A549 treated with ZK216348 at 1 μM for 4 hours (cell line): ENCODE results near the gene MPDU1. TPM values are rescaled to one million over a fixed set of nuclear protein-coding genes. Genes with fewer than 3 reads are reported as not detected.

ENCODE experiments used
- total RNA-seq: library from RNA; stranded (reverse); fragments of 200-300 nt; extraction: Qiagen RNA extraction; gene quantifications from 5 replicates; pipeline ENCODE4 v1.2.3, GENCODE V29; 2022; ENCODE audit warnings: low read depth

MPDU1 gene
- 110 to 132 TPM (median 116 TPM) in 5 replicates for total RNA-seq

DNA sequence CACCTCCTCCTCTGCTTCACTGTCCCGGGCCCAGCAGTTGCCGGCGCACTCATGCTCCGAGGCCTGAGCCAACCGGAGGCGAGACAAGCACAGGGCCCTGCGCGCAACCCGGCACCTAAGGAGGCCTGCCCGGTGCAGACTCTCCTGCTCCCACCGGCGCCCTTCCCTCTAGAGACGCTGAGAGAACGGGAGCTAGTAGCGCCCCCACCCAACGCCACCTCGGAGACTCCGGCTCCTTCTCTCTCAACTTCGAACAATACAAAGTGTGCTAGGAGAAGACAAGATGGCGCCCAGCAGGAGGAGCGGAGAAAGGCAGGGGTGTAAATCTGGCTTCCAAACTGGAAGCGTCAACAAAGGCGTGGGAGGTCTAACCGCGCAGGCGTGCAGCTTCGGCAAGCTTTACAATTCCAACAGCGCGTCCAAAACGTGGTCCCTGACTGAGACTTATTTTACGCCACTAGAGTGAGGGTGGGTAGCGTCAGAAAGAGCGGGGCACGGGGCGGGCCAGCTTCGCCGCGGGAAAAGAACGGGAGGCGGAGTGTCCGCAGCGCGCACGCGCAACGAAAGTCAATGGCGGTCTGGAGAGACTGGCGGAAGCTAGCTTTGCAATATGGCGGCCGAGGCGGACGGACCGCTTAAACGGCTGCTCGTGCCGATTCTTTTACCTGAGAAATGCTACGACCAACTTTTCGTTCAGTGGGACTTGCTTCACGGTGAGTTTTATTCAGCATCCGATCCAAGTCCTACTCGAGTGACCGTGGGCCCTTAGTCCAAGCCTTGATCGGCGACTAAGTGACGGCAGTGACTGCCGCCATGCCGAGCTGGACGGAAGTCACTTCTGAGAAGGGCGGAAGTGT lies at the start of gene MPDU1:
Gene MPDU1, plus strand, starts transcription at position 600 of the 857 bp plus-strand sequence. Its CDS starts 11 bp downstream, at position 611.

DNA sequence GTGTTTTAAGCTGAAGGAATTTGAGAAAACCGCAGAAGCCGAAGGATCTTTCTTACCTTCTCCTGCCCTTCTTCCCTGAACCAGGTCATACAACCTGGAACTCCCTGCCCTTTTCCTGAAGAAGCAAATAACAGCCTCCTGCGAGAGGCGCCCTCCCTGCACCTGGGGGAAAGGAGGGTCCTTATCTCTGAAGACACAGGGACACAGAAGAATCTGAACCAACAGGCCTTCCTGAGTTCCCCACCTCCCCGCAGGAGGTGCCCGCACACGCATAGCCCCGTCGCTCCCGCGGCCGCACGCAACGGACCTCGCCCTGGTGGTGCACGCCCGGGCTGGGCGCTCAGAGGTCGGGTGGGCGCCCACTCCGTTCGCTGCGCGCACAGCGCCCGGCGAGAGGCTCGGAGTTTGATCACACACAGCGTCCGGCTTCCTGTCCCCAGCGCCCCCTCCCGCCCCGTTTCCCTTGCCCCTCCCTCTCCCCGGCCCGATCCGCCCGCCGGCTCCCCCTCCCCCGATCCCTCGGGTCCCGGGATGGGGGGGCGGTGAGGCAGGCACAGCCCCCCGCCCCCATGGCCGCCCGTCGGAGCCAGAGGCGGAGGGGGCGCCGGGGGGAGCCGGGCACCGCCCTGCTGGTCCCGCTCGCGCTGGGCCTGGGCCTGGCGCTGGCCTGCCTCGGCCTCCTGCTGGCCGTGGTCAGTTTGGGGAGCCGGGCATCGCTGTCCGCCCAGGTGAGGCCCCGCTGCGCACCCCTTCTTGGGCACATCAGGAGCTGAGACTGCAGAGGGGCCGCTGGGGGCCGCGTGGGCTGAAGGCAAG lies 34.9 kb upstream of the MPDU1 start, which contains the start of gene TNFSF12:
Gene TNFSF12, plus strand, starts transcription at position 474 of the 816 bp plus-strand sequence. Its CDS starts 96 bp downstream, at position 570.

DNA sequence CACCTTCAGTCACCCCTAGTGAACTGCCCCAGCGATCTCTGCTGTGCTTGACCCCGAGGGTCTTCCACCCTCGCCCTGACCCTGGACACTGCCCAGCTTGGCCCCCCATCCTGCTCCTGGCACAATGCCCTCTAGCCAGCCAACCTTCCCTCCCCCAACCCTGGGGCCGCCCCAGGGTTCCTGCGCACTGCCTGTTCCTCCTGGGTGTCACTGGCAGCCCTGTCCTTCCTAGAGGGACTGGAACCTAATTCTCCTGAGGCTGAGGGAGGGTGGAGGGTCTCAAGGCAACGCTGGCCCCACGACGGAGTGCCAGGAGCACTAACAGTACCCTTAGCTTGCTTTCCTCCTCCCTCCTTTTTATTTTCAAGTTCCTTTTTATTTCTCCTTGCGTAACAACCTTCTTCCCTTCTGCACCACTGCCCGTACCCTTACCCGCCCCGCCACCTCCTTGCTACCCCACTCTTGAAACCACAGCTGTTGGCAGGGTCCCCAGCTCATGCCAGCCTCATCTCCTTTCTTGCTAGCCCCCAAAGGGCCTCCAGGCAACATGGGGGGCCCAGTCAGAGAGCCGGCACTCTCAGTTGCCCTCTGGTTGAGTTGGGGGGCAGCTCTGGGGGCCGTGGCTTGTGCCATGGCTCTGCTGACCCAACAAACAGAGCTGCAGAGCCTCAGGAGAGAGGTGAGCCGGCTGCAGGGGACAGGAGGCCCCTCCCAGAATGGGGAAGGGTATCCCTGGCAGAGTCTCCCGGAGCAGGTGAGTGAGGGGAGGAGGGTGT lies 24.9 kb upstream of the MPDU1 start, which contains the start of gene TNFSF13:
Gene TNFSF13, plus strand, starts transcription at position 207 of the 776 bp plus-strand sequence. Its CDS starts 290 bp downstream, at position 497.

DNA sequence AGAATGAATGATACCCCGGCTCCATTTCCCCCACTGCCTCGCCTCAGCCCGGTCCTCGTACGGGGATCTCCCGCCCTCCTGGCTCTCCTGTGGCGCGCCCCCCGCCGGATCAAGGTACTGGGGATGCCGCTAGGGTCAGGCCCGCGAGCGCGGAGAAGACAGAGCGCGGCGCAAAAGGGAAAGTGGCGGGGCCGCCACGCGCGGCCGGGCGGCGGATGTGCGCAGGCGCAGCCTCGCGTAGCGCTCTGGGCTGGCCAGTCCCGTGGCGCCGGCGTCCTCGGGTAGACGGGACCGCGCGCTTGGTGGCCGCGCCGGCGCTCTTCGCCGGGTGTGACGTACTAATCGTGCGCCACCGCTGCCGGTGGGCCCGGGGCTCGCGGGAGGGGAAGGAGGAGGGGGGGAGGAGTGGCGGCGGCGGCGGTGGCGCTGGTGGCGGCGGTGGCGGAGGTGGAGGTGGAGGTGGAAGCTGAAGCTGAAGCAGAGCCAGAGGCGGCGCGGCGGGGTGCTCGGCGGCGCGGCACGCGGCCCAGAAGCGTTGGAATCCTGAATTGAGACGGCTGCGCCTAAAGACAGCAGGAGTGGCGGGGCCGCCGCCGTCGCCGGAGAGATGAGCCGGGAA lies 22.0 kb upstream of the MPDU1 start, which contains the start of gene SENP3:
Gene SENP3, plus strand, starts transcription at position 331 of the 619 bp plus-strand sequence. CDS start 1,158 bp downstream, outside the sequence.

DNA sequence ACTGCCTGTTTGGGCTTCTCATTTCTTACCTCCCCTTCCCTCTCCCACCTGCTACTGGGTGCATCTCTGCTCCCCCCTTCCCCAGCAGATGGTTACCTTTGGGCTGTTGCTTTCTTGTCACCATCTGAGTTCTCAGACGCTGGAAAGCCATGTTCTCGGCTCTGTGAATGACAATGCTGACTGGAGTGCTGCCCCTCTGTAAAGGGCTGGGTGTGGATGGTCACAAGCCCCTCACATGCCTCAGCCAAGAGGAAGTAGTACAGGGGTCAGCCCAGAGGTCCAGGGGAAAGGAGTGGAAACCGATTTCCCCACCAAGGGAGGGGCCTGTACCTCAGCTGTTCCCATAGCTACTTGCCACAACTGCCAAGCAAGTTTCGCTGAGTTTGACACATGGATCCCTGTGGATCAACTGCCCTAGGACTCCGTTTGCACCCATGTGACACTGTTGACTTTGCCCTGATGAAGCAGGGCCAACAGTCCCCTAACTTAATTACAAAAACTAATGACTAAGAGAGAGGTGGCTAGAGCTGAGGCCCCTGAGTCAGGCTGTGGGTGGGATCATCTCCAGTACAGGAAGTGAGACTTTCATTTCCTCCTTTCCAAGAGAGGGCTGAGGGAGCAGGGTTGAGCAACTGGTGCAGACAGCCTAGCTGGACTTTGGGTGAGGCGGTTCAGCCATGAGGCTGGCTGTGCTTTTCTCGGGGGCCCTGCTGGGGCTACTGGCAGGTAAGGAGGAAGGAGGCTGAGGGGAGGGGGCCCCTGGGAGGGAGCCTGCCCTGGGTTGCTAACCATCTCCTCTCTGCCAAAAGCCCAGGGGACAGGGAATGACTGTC lies 4.4 kb upstream of the MPDU1 start, which contains the start of gene CD68:
Gene CD68, plus strand, starts transcription at position 638 of the 833 bp plus-strand sequence. Its CDS starts 40 bp downstream, at position 678.

DNA sequence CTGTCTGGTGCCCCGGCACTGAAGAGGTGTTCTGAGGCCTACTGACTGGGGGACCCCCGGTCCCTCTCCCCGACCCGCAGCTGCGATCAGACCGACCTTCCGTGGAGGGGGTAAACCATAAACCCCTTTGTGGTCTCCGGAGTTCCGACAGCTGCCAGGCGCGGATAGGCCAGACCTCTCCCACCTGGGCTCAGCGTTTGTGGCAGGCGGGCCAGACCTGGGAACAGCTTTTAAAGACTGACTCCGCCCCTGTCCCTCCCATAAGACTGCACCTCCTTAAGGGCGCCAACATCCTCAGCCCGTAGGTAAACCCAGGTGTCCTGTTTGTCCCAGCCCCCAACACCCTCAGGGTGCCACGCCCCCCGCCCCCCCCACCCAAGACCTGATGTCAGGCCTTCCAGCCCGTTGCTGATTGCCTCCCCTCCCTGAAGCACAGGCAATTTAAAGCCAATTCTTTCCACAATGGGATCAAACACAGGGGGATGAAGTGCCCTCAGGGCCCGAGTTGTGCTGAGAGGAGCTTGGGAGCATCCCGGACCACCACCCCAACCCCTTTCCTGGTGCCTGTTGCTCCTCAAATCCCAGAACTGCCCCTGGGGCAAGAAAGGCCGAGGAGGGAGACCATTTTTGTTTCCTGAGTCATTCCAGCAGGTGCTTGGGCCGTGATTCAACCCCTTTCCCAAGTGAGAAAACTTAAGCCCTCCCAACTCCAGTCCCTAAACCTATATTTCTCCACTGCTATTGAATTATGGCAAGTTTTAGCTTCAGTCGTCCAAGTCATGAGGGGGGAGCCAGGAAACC lies 6.4 kb downstream of the MPDU1 start, which contains the start of gene SOX15:
Gene SOX15, minus strand, starts transcription at position 204 of the 801 bp plus-strand sequence. CDS start 418 bp downstream, outside the sequence.

DNA sequence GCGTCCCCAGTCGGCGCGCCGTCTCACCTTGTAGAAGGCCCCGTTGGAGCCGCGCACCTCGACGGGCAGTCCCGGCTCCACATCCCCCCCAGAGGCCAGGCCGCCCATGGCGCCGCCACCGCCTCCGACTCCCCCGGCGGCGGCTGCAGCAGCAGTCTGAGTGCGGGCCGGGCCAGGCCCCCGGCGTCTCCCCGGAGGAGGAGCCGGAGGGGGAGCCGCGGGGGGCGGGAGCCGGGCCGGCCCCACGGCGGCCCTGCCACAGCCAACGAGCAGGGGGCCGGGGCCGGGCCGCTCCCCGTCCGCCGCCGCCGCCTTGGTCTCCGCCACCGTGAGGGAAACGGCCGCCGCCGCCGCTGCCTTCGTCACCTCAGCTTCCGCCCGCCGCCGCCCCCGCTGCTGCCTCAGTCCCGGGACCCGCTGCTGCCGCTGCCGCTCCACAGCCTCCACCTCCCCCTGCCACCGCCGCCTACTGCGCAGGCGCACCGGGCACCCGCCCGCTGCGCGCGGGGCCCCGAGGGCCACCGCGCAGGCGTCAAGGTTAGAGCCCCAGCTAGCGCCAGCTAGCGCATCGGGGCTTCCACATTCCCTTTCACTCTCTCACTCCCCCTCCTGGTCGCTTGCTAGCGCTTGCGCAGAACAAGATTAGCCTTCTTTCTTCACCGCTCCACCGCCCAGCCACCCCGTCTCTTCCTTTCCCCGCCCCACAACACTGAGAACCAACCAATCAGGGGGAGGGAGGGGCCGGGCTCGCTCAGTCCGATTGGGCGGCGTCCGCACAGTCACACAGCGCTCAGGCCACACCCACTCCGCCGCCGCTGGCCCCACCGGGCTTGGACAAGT lies 31.0 kb downstream of the MPDU1 start, which contains the start of gene FXR2:
Gene FXR2, minus strand, starts transcription at position 473 of the 840 bp plus-strand sequence. Its CDS starts 365 bp downstream, at position 108.

DNA sequence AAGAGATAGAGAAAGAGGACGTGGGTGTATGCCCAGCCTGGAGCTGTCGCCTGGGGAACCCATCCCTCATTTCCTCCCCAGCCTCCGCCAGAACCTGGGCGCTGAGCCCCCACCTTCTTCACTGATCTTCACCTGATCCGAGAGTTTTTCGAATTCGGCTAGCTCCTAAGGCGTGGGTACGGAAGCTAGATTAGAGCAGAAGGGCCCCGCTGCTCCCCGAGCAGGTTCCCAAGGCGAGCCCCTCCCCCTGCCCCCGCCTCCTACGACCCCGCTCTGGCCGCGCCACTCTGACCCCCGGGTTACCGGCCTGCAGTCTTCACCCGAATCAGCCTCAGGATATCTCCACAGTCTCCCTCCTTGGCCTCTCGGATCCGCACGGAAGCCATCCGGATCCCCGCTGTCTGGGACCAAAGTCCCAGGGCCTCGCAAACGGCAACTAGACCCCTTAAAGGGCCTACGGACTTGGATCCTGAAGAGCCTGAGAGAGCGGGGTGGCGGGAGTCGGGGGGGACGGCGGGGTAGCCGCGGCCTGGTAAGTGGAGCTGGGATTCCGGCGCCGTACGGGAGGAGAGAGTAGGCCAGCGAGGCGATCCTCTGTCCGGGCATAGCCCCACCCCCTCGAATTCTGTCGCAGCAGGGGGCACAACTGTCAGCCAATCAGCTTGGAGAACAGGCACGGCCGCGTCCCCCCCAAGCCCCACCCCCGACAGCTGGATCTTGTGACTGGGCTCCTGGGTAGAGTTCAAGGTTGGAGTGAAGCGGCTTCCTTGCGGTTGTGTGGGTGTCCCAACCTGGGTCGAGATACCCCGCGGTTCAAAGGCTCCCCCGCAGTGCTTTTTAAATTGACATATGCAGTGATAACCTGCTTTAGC lies 43.8 kb downstream of the MPDU1 start, which contains the start of gene SAT2:
Gene SAT2, minus strand, starts transcription at position 572 of the 872 bp plus-strand sequence. Its CDS starts 186 bp downstream, at position 386.

DNA sequence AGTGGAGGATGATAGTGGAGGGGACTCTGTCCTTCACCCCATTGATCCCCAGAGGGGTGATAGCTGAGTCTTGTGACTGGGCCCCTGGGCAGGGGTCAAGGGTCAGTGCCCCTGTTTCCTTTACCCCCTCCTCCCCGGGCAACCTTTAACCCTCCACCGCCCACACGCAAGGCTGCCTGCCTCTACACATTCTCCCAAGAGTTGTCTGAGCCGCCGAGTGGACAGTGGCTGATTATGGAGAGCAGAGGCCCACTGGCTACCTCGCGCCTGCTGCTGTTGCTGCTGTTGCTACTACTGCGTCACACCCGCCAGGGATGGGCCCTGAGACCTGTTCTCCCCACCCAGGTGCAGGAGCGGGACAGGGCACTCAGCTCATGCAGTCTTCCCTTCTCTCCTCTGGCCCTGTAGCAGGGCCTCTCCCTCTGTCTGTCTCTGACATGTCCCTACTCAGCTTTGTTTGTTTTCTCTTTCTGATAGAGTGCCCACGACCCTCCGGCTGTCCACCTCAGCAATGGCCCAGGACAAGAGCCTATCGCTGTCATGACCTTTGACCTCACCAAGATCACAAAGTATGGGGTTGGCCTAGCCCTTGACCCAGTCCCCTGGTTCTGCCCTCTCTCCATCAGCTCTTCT lies 46.4 kb downstream of the MPDU1 start, which contains the start of gene SHBG:
Gene SHBG, plus strand, starts transcription at position 197 of the 633 bp plus-strand sequence. Its CDS starts 38 bp downstream, at position 235.

Other genes starting within 250 kb of the MPDU1 start
- gene ACAP1, start 247.3 kb upstream of the MPDU1 start, total RNA-seq: 2.9 to 5.3 TPM (median 3.1 TPM) in 5 replicates
- 10.1 to 14.9 TPM (median 13.1 TPM) in 5 replicates for gene KCTD11, start 231.7 kb upstream of the MPDU1 start, total RNA-seq
- not detected in 5 replicates for gene TMEM95, start 228.7 kb upstream of the MPDU1 start, total RNA-seq
- gene TNK1, start 202.8 kb upstream of the MPDU1 start, total RNA-seq: 1.3 to 1.9 TPM (median 1.8 TPM) in 5 replicates
- 29.3 to 48.8 TPM (median 39.6 TPM) in 5 replicates for gene PLSCR3, start 189.3 kb upstream of the MPDU1 start, total RNA-seq
- 179 to 229 TPM (median 210 TPM) in 5 replicates for gene TMEM256, start 179.8 kb upstream of the MPDU1 start, total RNA-seq
- gene NLGN2, start 176.0 kb upstream of the MPDU1 start, total RNA-seq: 11.6 to 21.8 TPM (median 19.1 TPM) in 5 replicates
- not detected in 5 replicates for gene SPEM1, start 163.5 kb upstream of the MPDU1 start, total RNA-seq
- gene SPEM2, start 158.2 kb upstream of the MPDU1 start, total RNA-seq: not detected in 5 replicates
- gene SPEM3, start 155.0 kb upstream of the MPDU1 start, total RNA-seq: not detected in 5 replicates
- 9.4 to 14.9 TPM (median 13.7 TPM) in 5 replicates for gene TMEM102, start 148.4 kb upstream of the MPDU1 start, total RNA-seq
- 0.99 to 1.7 TPM (median 1.0 TPM) in 5 replicates for gene FGF11, start 144.3 kb upstream of the MPDU1 start, total RNA-seq
- gene CHRNB1, start 138.8 kb upstream of the MPDU1 start, total RNA-seq: 6.9 to 9.9 TPM (median 9.7 TPM) in 5 replicates
- gene ZBTB4, start 104.2 kb upstream of the MPDU1 start, total RNA-seq: 18.5 to 27.9 TPM (median 24.6 TPM) in 5 replicates
- not detected in 5 replicates for gene SLC35G6, start 102.4 kb upstream of the MPDU1 start, total RNA-seq
- gene POLR2A, start 99.5 kb upstream of the MPDU1 start, total RNA-seq: 47.9 to 98.5 TPM (median 85.3 TPM) in 5 replicates
- 7.8 to 14.5 TPM (median 12.5 TPM) in 5 replicates for gene TNFSF12, start 34.8 kb upstream of the MPDU1 start, total RNA-seq
- 0.09 to 1.5 TPM (median 0.57 TPM) in 5 replicates for gene TNFSF13, start 25.1 kb upstream of the MPDU1 start, total RNA-seq
- gene SENP3, start 21.9 kb upstream of the MPDU1 start, total RNA-seq: 96.5 to 108 TPM (median 105 TPM) in 5 replicates
- gene CD68, start 4.2 kb upstream of the MPDU1 start, total RNA-seq: 23.3 to 40.6 TPM (median 33.0 TPM) in 5 replicates
- gene SOX15, start 6.2 kb downstream of the MPDU1 start, total RNA-seq: 0.22 to 0.34 TPM (median 0.30 TPM) in 5 replicates
- gene FXR2, start 31.0 kb downstream of the MPDU1 start, total RNA-seq: 45.1 to 62.0 TPM (median 57.6 TPM) in 5 replicates
- gene SAT2, start 44.0 kb downstream of the MPDU1 start, total RNA-seq: 58.1 to 95.8 TPM (median 79.3 TPM) in 5 replicates
- 0.32 to 1.1 TPM (median 0.62 TPM) in 5 replicates for gene SHBG, start 46.3 kb downstream of the MPDU1 start, total RNA-seq
- gene ATP1B2, start 67.1 kb downstream of the MPDU1 start, total RNA-seq: 0.20 to 0.74 TPM (median 0.22 TPM) in 5 replicates
- gene TP53, start 103.6 kb downstream of the MPDU1 start, total RNA-seq: 38.9 to 53.5 TPM (median 49.6 TPM) in 5 replicates
- 24.4 to 43.8 TPM (median 40.2 TPM) in 5 replicates for gene WRAP53, start 104.6 kb downstream of the MPDU1 start, total RNA-seq
- 1.2 to 1.7 TPM (median 1.5 TPM) in 5 replicates for gene EFNB3, start 121.3 kb downstream of the MPDU1 start, total RNA-seq
- gene DNAH2, start 133.9 kb downstream of the MPDU1 start, total RNA-seq: 0.01 TPM in 3 of 5 replicates, not detected in the others